GM19025 (cell line): Measurements from ENCODE around the gene CDKAL1.
"Not testable (repeated sequence)": the region's sequence is repeated elsewhere in the genome, so short reads cannot be mapped to it uniquely, and the experiment has no call there.

Experiments used
- ATAC-seq: cut with Tn5 transposase; IDR thresholded peaks from one replicate; pipeline ENCODE4 v1.9.1; 2021; ENCODE audit warnings: mild to moderate bottlenecking, low read depth, moderate library complexity; ENCODE audit not compliant: unreplicated experiment

The CDKAL1 gene

GRCh38 chr6:20900389-20901160, 366.3 kb downstream of the CDKAL1 start:
- peak; percentile 87 for ATAC-seq

- no peak for ATAC-seq
These were observed 371.1 kb downstream of the CDKAL1 start for GRCh38 chr6:20905377-20905776.

GRCh38 chr6:20906945-20907344, 372.7 kb downstream of the CDKAL1 start:
- ATAC-seq = no peak

GRCh38 chr6:20907486-20908071, 373.3 kb downstream of the CDKAL1 start:
- ATAC-seq = no peak

GRCh38 chr6:20909621-20910020, 375.4 kb downstream of the CDKAL1 start:
- ATAC-seq = no peak

- no peak for ATAC-seq
These were observed 377.5 kb downstream of the CDKAL1 start for GRCh38 chr6:20911712-20912111.

GRCh38 chr6:20915156-20915555, 380.9 kb downstream of the CDKAL1 start:
- ATAC-seq = no peak

GRCh38 chr6:20915626-20916025, 381.4 kb downstream of the CDKAL1 start:
- no peak for ATAC-seq

GRCh38 chr6:20916086-20916485, 381.8 kb downstream of the CDKAL1 start:
- ATAC-seq = no peak

GRCh38 chr6:20918868-20919267, 384.6 kb downstream of the CDKAL1 start:
- peak; percentile 34 for ATAC-seq

GRCh38 chr6:20919677-20920385, 385.6 kb downstream of the CDKAL1 start:
- ATAC-seq = peak; percentile 69

- no peak for ATAC-seq
These were observed 387.3 kb downstream of the CDKAL1 start for GRCh38 chr6:20921578-20921977.

- no peak for ATAC-seq
These were observed 388.5 kb downstream of the CDKAL1 start for GRCh38 chr6:20922743-20923142.

GRCh38 chr6:20924094-20924493, 389.8 kb downstream of the CDKAL1 start:
- ATAC-seq = not testable (repeated sequence)

- no peak for ATAC-seq
These were observed 390.8 kb downstream of the CDKAL1 start for GRCh38 chr6:20924911-20925543.

- ATAC-seq = no peak
These were observed 393.0 kb downstream of the CDKAL1 start for GRCh38 chr6:20927130-20927860.

GRCh38 chr6:20929283-20929682, 395.0 kb downstream of the CDKAL1 start:
- ATAC-seq = no peak

GRCh38 chr6:20931093-20931492, 396.8 kb downstream of the CDKAL1 start:
- ATAC-seq = no peak

GRCh38 chr6:20931772-20932171, 397.5 kb downstream of the CDKAL1 start:
- ATAC-seq = no peak

- ATAC-seq = no peak
These were observed 398.0 kb downstream of the CDKAL1 start for GRCh38 chr6:20932284-20932683.
